Globus pallidus (tissue), 1 donor: ENCODE results near the gene INPP5J.
"Not testable (repeated sequence)": the region's sequence is repeated elsewhere in the genome, so short reads cannot be mapped to it uniquely, and the experiment has no call there.

Source experiments
- DNase-seq: peaks from one replicate; pipeline ENCODE4 v3.0.0-alpha.2; 2015; ENCODE audit warnings: low spot score

INPP5J gene

GRCh38 chr22:31150615-31151014 is 27.8 kb downstream of the INPP5J start:
- no peak for DNase-seq

GRCh38 chr22:31151872-31152271 is 29.1 kb downstream of the INPP5J start:
- DNase-seq, result no peak

GRCh38 chr22:31153357-31153756 is 30.6 kb downstream of the INPP5J start:
- no peak for DNase-seq

- DNase-seq, result no peak
Measured at GRCh38 chr22:31154975-31155374, 32.2 kb downstream of the INPP5J start.

GRCh38 chr22:31155422-31155821 is 32.7 kb downstream of the INPP5J start:
- DNase-seq, result no peak

GRCh38 chr22:31160328-31160978 is 37.7 kb downstream of the INPP5J start:
- DNase-seq, result no peak

- no peak for DNase-seq
Measured at GRCh38 chr22:31161386-31161785, 38.6 kb downstream of the INPP5J start.

- DNase-seq, result no peak
Measured at GRCh38 chr22:31162015-31162765, 39.4 kb downstream of the INPP5J start.

- DNase-seq, result no peak
Measured at GRCh38 chr22:31170971-31171370, 48.2 kb downstream of the INPP5J start.

GRCh38 chr22:31171734-31172133 is 49.0 kb downstream of the INPP5J start:
- not testable (repeated sequence) for DNase-seq

- DNase-seq, result no peak
Measured at GRCh38 chr22:31173386-31174145, 50.8 kb downstream of the INPP5J start.

GRCh38 chr22:31176923-31177322 is 54.2 kb downstream of the INPP5J start:
- no peak for DNase-seq

- DNase-seq, result no peak
Measured at GRCh38 chr22:31177420-31178162, 54.8 kb downstream of the INPP5J start.

GRCh38 chr22:31178859-31179258 is 56.1 kb downstream of the INPP5J start:
- no peak for DNase-seq

GRCh38 chr22:31179345-31179744 is 56.6 kb downstream of the INPP5J start:
- DNase-seq, result no peak

GRCh38 chr22:31184015-31184414 is 61.2 kb downstream of the INPP5J start:
- no peak for DNase-seq
